Pancreas (tissue), 10 donors: Measurements from ENCODE around the gene SRCIN1. TPM values are rescaled to one million over a fixed set of nuclear protein-coding genes. Genes with fewer than 3 reads are reported as not detected.

Experiments used
- ATAC-seq, 4 donors: fragments of 200-7000 bp; cut with Tn5 transposase; one replicate each; pipeline versions ENCODE4 v1.8.0 to v1.9.1; 2020; ENCODE audit warnings: mild to moderate bottlenecking in 4 of 4, moderate library complexity in 4 of 4
- DNase-seq, 6 donors: peaks; one replicate each; pipeline ENCODE4 v3.0.0-alpha.2; 2020
- FAIRE-seq: peaks from 2 replicates; lab custom pipeline; 2012; peaks lifted over from hg19 to GRCh38; lab: Jason Lieb, UNC
- H3K27ac ChIP-seq, 4 donors: fragments of 200-600 bp; sonication (generic); 1 replicate in 3 of 4; 2 replicates in 1 of 4; pipeline versions ENCODE4 v1.5.0 to v1.8.0; 2020
- H3K27me3 ChIP-seq, 4 donors: fragments of 200-600 bp; one replicate each; pipeline ENCODE4 v1.8.0; 2021
- H3K36me3 ChIP-seq, 3 donors: fragments of 200-600 bp; sonication (generic) in 1 of 3; one replicate each; pipeline versions ENCODE4 v1.5.0 to v1.8.0; 2020 to 2021
- H3K4me1 ChIP-seq, 3 donors: fragments of 200-600 bp; one replicate each; pipeline ENCODE4 v1.8.0; 2021
- H3K4me3 ChIP-seq, 4 donors: fragments of 200-600 bp; sonication (generic) in 2 of 4; one replicate each; pipeline versions ENCODE4 v1.5.0 to v1.8.0; 2020 to 2021
- H3K9me3 ChIP-seq, 4 donors: fragments of 200-600 bp; one replicate each; pipeline ENCODE4 v1.8.0; 2021
- whole genome bisulfite sequencing, 2 donors: extraction: QIAGEN DNeasy Blood & Tissue Kit; methylation state at CpG; one replicate each; pipeline ENCODE4 v1.1.7; 2013; 5-methylcytosine and 5-hydroxymethylcytosine counted together
- intact Hi-C, 3 donors: fragments of 100-400 bp; cut with DNase I; formaldehyde crosslinking; loops; one replicate each; pipeline versions ENCODE4 v1.11.1 to v1.14.2; 2022
- polyA plus RNA-seq, 2 donors: library from polyadenylated mRNA; stranded (reverse); fragments of 200-250 nt; gene quantifications; one replicate each; pipeline ENCODE4 v1.2.3, GENCODE V29; 2013
- total RNA-seq, 6 donors: library from RNA; stranded (reverse); fragmentation: NEBNext Ultra II Directional in 4 of 6; extraction: Animal tissue kit (Norgen Biotek cat#: 25700) in 4 of 6; gene quantifications; one replicate each; pipeline versions ENCODE4 v1.2.1 to v1.2.4, GENCODE V29; 2021 to 2023
- TF ChIP-seq, protein P1 (sequence below), 4 donors: fragments of 200-600 bp; sonication (generic) in 3 of 4; IDR thresholded peaks; one replicate each; pipeline versions ENCODE4 v1.5.0 to v1.8.0; 2021; ENCODE audit warnings: antibody characterized with exemption in 4 of 4
- donor health status: healthy with polysubstance abuse.
- donor health status: DM: no; HTN: no; CAD: no; lungs with moderate emphysema.
- donor health status: DM: no; HTN: no; CAD: no.
- donor health status: control.
- donor health status: control.
- donor health status: Bipolar disorder and iron deficiency.
- donor health status: DM: yes; HTN: yes; CAD: no.
- donor health status: DM: no; HTN: no; CAD: no.
- donor health status: DM: no; HTN: no; CAD: no.
- donor health status: DM: yes; HTN: yes; CAD: no.

Gene SRCIN1
- total and polyA plus RNA-seq, 8 donors, result 5.8 to 30.3 (median 9.0) TPM

DNA sequence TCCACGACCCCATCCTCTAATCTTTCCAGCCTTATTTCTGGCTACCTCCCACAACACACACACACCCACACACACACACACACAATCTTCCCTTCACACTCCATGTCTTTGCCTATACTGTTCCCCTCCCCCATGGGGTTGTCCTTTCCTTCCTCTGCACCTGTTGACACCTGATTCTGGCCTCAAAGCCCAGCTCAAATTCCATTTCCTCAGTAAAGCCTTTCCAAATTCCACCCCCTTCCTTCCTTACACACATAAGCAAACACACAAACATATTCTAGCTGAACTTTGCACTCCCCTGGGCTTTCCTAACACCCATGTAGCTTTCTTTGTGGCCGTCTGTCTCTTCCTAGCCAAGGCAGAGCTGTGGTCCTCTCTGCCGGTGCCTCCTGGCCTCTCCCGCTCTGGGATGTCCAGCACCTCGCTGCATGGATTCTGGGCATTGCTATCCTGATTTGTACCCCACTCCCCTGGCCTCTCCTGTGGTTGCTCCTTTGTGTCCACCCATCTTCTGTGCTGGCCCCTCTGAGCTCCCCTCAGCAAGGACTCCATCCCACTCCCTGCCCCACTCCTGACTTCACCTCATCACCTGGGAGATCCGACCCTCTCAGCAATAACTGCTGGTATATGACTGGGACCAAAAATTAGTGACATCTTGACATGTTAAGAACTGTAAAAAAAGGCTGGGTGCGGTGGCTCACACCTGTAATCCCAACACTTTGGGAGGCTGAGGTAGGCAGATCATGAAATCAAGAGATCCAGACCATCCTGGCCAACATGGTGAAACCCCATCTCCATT, 8.4 kb upstream of the SRCIN1 start:
- peak; percentile 46 to 82 (median 56) for ATAC-seq
- WGBS, 2 donors, result 64 to 67% methylated on average over 7 of the region's 7 CpGs
- FAIRE-seq, result no peak
- TF ChIP-seq, protein P1, sequence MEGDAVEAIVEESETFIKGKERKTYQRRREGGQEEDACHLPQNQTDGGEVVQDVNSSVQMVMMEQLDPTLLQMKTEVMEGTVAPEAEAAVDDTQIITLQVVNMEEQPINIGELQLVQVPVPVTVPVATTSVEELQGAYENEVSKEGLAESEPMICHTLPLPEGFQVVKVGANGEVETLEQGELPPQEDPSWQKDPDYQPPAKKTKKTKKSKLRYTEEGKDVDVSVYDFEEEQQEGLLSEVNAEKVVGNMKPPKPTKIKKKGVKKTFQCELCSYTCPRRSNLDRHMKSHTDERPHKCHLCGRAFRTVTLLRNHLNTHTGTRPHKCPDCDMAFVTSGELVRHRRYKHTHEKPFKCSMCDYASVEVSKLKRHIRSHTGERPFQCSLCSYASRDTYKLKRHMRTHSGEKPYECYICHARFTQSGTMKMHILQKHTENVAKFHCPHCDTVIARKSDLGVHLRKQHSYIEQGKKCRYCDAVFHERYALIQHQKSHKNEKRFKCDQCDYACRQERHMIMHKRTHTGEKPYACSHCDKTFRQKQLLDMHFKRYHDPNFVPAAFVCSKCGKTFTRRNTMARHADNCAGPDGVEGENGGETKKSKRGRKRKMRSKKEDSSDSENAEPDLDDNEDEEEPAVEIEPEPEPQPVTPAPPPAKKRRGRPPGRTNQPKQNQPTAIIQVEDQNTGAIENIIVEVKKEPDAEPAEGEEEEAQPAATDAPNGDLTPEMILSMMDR (IDR thresholded peaks at IDR 0.05), result no peak
- intact Hi-C loops, result no loop called here
- Histone ChIP-seq H3K9me3 (no peaks in the 10 kb centered on the region), H3K27ac (no peak overlapping the region), H3K36me3 (no peaks in the 10 kb centered on the region), H3K4me1 (no peaks in the 10 kb centered on the region), H3K27me3 (no peaks in the 10 kb centered on the region), H3K4me3 (no peak overlapping the region)
- no peak for DNase-seq

DNA sequence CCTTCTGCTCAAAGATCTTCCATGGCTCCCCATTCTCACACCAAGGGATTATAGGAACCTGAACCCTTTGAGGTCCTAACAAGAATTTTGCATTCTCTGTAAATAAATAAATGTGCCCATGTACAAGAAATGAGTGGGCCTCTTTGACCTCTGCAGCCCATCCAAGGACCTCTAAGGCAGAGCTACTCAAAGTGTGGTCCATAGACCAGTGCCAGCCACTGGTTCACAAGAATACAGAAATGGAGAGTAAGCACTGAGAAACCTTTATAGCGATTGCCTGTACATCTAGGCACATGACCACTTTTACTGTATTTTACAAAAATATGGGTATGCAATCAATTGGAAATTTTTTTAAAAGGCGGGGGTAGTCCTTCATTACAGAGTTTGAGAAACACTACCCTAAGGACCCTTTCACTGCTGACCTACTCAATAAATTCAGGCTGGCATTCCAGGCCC, 7.8 kb upstream of the SRCIN1 start:
- H3K27me3 ChIP-seq, result no peaks in the 10 kb centered on the region
- no peaks in the 10 kb centered on the region for H3K36me3 ChIP-seq
- no peaks in the 10 kb centered on the region for H3K9me3 ChIP-seq
- DNase-seq (no peak), FAIRE-seq (no peak), ATAC-seq (no peak)
- H3K4me1 ChIP-seq, result no peaks in the 10 kb centered on the region
- WGBS, 2 donors, result 90 to 93% methylated on average over 2 of the region's 2 CpGs
- TF ChIP-seq, protein P1 (IDR thresholded peaks at IDR 0.05), result no peak
- no peak overlapping the region for H3K4me3 ChIP-seq
- intact Hi-C loops, result no loop called here
- H3K27ac ChIP-seq, result no peak overlapping the region

DNA sequence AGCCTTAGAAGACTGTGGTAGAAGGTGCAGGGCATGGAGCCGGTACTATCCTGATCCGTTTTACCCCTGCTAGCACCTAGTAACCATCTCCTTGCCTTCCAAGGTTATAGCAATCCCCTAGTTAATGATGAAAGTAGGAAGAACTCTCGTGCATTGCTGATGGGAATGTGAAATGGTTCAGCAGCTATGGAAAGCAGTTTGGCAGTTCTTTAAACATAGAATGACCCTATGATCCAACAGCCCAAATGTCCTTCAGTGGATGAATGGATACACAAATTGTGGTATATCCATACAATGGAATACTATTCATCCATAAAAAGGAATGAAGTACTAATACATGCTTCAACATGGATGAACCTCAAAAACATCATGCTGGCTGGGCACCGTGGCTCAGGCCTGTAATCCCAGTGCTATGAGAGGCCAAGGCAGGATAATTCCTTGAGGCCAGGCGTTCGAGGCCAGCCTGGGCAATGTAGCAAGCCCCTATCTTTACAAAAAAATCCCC, 6.2 kb upstream of the SRCIN1 start:
- H3K4me3 ChIP-seq, result no peak overlapping the region
- DNase-seq (no peak), FAIRE-seq (no peak), ATAC-seq (no peak)
- peaks cover 0 to 3% (median 0%) of the 10 kb centered on the region in 3 donors for H3K4me1 ChIP-seq
- no peaks in the 10 kb centered on the region for H3K27me3 ChIP-seq
- intact Hi-C loops, result no loop called here
- 90 to 96% methylated on average over 6 of the region's 6 CpGs for WGBS, 2 donors
- H3K9me3 ChIP-seq, result no peaks in the 10 kb centered on the region
- no peaks in the 10 kb centered on the region for H3K36me3 ChIP-seq
- H3K27ac ChIP-seq, result no peak overlapping the region
- TF ChIP-seq, protein P1 (IDR thresholded peaks at IDR 0.05), result no peak

DNA sequence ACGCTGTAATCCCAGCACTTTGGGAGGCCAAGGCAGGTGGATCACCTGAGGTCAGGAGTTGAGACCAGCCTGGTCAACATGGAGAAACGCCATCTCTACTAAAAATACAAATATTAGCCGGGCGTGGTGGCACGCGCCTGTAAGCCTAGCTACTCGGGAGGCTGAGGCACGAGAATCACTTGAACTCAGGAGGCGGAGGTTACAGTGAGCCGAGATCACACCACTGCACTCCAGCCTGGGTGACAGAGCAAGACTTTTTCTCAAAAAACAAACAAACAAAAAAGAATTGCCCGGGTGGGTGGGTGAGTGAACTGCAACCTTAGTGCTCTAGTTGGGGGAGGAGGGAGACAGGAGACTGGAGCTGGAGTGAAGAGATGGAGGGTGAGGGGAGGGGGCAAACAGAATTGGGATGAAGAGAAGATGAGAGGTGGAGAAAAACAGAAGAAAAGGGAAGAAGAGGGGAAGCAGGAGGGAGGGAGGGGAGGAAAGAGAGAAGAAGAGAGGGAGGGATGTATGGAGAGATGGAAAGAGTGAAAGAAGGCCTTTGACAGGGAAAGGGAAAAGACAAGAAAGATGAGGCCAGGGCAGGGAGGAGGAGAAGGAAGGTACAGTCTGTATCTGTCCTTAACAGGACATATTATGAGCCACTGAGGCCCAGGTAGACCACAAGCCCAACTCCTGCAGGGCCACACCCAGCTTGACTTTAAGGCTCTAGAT, 5.5 kb upstream of the SRCIN1 start:
- intact Hi-C loops, result no loop called here
- 84 to 88% methylated on average over 11 of the region's 11 CpGs for WGBS, 2 donors
- Histone ChIP-seq H3K27ac (no peak overlapping the region), H3K4me3 (no peak overlapping the region), H3K36me3 (no peaks in the 10 kb centered on the region), H3K4me1 (peaks cover 0 to 5% (median 4%) of the 10 kb centered on the region in 3 donors), H3K27me3 (no peaks in the 10 kb centered on the region), H3K9me3 (no peaks in the 10 kb centered on the region)
- DNase-seq (no peak), FAIRE-seq (no peak), ATAC-seq (no peak)
- TF ChIP-seq, protein P1 (IDR thresholded peaks at IDR 0.05), result no peak
